Fibroblast of villous mesenchyme (primary cell): ENCODE measurements around the gene MAP7. TPM values are rescaled to one million over a fixed set of nuclear protein-coding genes. Genes with fewer than 3 reads are reported as not detected.

Experiments used
- DNase-seq: peaks from one replicate; pipeline ENCODE4 v3.0.0-alpha.2; 2010; ENCODE audit warnings: low read depth
- H3K4me3 ChIP-seq: 2 replicates; pipeline ENCODE4 v1.5.1; 2011; ENCODE audit warnings: low read depth, mild to moderate bottlenecking, low read length
- CTCF ChIP-seq: IDR thresholded peaks from 2 replicates; pipeline ENCODE4 v1.5.1; 2012; ENCODE audit warnings: low read depth, mild to moderate bottlenecking, low read length; ENCODE audit not compliant: insufficient read depth
- total RNA-seq: library from RNA; depleted of rRNA; stranded (reverse); fragments of >200 nt; gene quantifications from 2 replicates; pipeline ENCODE4 v1.2.3, GENCODE V29; 2012

The MAP7 gene
- total RNA-seq, 1 donor, result 1.3 TPM

DNA sequence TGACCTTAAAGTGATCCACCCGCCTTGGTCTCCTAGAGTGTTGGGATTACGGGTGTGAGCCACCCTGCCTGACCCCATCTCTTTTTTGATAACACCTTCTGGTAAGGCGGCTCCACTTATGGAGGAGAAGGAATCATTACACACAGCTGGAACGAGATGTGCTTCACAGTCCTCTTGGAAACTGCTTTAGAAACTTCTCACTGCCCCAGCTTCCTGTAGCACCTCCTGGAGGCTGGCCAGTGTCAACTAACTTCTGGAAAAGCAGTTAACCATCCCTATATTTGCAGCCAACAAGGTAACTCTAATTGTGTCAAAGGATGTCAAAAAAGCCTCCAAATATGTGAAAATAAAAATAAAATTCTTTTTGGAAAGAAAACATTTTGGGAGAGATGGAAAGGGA lies 211.7 kb downstream of the MAP7 start:
- no peak for TF ChIP-seq CTCF

DNA sequence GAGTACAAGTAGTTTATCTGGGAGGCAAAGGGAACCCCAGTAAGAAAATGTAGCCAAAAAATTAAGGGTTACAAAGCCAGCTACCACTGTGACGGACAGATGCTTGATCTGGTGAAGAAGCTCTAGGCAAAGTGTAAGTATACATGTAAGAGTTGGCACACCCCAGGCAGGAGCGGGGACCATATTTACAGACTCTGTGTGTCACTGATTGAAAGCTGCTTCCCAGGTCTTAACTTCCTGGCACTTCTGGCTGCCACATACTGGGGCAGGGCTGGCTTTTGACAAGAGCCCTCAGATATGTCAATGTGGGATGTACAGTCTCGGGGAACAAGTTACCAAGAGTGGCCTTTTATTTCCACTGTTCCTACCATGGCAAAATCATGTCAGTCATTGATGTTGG lies 212.6 kb downstream of the MAP7 start:
- no peak for TF ChIP-seq CTCF
- no peak for DNase-seq
- H3K4me3 ChIP-seq, result no peak overlapping the region

More for the DNA sequence above, 211.7 kb downstream of the MAP7 start:
- DNase-seq, result no peak
- no peak overlapping the region for H3K4me3 ChIP-seq

DNA sequence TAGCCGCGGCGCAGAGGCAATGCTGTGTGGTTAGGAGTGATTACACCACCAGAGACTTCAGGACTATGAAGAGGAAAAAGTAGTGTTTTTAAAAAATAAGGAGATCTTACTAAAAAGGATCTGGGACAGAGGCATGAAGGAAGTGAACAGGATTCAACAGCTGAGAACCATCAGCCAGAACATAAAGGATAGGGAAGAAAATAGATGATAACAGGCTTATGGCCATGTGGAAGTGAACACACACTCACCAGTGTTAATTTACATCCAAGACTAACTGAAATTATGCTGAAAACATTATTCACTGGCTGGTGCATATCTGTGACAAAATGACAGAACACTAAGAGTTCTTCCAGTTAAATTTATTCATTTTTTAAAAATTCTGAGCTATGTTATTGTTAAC lies 213.1 kb downstream of the MAP7 start:
- no peak for DNase-seq
- TF ChIP-seq CTCF, result no peak
- no peak overlapping the region for H3K4me3 ChIP-seq

- no peak for DNase-seq
- TF ChIP-seq CTCF, result no peak
- no peak overlapping the region for H3K4me3 ChIP-seq
Measured at GRCh38 chr6:136335736-136336363, 214.4 kb downstream of the MAP7 start.

GRCh38 chr6:136334853-136335252 lies 215.4 kb downstream of the MAP7 start:
- no peak for DNase-seq
- TF ChIP-seq CTCF, result no peak
- no peak overlapping the region for H3K4me3 ChIP-seq

DNA sequence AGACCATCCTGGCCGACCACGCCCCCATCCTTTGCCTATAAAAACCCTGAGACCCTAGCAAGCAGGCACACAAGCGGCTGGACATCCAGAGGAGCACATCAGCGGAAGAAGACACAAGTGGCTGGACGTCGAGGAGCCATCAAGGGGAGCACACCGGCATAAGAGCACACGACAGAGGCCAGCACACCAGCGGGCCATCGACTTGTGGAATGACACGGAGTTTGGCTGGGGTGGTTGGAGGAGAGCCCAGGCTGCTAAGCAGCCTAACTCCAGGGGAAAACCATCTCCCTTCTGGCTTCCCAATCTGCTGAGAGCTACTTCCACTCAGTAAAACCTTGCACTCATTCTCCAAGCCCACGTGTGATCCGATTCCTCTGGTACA lies 215.8 kb downstream of the MAP7 start:
- no peak for DNase-seq
- H3K4me3 ChIP-seq, result no peak overlapping the region
- TF ChIP-seq CTCF, result no peak
